GM18499 (cell line): Measurements from ENCODE around the gene ATG2A.
A peak's percentile ranks its signal among the peaks of the same experiment; 100 is the strongest.

Source experiments
- ATAC-seq: cut with Tn5 transposase; IDR thresholded peaks from one replicate; pipeline ENCODE4 v1.9.1; 2021; ENCODE audit warnings: moderate number of reproducible peaks; ENCODE audit not compliant: insufficient read depth, unreplicated experiment

Gene ATG2A

GRCh38 chr11:64859542-64860414 is 57.2 kb downstream of the ATG2A start:
- peak; percentile 45 for ATAC-seq

DNA sequence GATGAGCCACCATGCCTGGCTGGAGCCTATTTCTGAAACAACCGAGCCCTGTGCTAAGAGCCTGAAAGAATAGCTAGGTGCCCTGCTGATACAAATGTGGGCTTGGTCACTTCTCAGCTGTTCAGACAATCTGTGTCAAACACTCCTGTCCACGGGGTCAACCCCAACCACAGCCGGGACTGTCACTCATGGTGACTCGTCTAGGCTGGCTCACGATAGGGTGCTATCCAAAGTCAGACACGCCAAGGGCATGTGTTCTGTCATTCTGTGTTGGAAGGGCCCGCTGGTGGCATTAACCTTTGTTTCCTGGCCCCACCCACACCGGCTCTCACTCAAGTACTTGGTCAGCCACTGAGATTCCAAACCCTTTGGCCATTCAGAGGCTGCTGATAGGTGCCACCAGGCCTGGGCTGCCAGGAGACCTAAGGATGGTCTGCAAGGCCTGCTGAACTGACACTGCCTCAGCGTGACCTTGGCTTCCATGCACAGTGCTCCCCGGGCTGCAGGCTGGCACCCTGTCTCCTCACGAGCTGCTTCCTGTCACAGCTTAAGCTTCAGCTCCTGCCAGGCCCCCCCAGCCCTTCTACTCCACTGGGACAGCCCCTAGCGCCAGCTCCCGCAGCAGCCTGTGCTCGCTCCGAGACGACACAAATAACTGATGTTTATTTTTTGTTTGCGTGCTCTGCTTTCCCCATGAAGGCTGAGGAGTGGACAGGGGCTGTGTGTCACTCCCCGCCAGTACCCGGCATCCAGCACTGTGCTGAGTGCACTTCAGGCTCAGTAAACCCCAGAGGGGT is 58.3 kb downstream of the ATG2A start:
- ATAC-seq: peak; percentile 10

DNA sequence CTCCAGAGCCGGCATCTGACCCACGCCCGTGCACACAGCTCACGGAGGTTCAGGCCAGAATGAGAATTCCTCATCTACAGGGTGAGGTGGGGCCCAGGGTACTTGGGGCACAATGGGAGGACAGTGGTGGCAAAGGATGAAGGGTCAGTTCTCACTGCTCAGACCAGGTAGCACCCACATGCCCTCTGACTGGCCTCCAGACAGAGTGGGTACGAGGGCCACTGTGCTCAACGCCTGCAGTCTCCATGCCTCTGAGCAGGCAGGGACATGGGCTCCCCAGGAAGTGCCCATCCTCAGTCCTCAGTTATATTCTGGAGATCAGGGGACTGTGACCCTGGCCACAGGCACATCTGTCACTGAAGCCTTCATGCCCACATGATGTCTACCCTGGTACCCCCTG is 59.5 kb downstream of the ATG2A start:
- no peak for ATAC-seq

- ATAC-seq: no peak
These were observed 60.4 kb downstream of the ATG2A start for GRCh38 chr11:64856382-64857227.

DNA sequence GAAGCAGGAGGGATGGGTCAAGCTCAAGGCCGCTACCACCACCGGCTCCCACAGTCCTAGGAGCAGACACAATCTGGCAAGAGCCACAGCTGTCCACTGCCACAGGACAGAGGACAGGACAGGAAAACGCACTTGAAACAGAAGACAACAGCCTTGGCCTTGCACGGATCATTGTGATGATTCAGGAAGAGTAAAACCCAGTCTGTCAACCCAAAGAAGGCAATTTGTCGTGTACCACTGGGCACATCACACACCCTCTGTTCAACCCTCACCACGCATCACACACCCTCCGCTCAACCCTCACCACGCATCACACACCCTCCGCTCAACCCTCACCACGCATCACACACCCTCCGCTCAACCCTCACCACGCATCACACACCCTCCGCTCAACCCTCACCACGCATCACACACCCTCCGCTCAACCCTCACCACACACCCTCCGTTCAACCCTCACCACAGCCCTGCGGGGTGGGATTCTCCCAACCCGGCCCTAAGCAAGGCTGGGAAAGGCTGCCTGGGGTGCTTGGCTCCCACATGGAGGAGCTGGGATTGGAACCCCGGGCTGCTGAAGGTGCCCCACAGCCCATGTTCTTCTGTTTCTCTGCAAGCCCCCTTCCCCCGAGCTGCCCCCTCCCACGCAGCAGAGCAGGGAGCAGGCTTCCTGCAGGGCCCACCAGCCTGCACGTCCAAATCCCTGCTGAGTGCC is 61.3 kb downstream of the ATG2A start:
- no peak for ATAC-seq

DNA sequence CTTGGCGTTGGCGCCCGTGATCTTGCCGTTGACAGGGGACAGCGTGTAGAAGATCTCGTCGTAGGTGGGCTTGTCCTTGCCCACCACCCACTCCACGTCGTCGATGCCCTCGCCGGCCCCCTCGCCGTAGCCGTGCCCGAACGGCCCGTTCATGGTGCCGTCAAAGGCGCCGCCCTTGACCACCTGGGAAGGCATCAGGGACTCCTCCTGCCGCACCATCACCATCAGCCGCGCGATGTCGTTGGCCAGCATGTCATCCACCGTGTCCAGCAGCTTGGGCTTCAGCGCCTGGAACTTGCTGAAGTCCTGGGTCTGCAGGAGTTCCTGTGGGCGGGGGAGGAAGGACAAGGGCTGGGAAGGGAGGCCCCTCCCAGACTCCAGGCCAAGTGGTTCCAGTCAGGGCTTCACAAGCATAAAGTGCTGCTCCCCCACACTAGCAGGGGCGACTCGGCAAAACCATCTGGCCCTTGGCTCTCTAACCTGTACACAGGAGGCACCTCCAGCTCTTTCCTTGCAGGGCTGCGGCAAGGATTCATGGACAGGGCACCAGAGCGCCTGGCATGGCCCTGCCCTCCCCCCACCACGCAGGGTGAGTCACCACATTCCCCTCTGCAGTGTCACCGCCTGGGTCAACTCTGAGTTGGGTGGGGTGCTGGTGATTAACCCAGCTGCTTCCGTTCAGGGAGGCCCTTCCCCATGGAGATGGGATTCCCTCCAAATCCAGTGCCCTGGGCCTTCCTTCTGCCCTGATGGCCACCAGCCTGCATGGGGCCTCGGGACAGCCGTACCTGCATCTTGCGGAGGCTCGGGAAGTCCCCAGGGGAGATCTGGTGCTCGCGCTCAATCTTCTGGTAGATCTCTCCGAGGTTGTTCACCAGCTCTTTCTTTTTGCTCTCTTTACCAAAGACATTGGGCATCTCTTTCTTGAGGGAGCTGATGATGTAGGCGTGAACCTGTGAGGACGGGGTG is 62.2 kb downstream of the ATG2A start:
- no peak for ATAC-seq

- no peak for ATAC-seq
These were observed 62.9 kb downstream of the ATG2A start for GRCh38 chr11:64854157-64854533.

GRCh38 chr11:64853709-64854108 is 63.3 kb downstream of the ATG2A start:
- ATAC-seq: no peak

DNA sequence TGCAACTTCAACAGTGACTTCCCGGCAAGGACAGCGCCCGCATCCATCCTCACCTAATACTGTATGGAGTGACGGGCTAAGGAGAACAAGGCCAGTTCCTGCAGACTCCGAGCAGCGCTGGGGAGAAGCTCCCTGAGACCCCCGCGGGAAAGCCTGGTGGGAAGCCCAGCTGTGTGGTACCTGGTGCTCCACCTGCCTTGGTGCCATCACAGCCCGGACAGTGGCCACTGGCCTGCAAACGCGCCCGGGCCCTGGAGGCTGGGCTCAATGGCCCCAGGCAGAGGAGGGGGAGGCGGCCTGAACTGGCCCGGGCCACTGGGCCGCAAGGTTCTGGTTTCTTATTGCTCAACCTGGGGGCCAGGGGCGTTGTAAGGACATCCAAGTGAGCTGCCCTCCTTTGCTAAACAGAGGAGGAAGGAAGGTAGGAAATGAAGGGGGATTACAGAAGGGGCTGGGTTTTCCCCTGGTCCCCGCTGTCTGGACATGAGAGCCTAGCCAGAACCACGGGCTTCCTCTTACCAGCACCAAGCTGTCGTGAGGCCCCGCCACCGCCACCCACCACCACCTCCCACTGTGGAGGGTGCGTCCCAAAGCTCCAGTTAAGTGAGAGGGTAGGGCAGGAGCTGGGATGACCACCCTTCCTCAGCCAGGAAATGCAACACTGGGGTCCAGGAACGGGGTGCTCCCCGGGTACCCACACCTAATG is 64.1 kb downstream of the ATG2A start:
- ATAC-seq: no peak

GRCh38 chr11:64851831-64852351 is 65.1 kb downstream of the ATG2A start:
- no peak for ATAC-seq

GRCh38 chr11:64850979-64851567 is 65.9 kb downstream of the ATG2A start:
- peak; percentile 45 for ATAC-seq

GRCh38 chr11:64849598-64850356 is 67.2 kb downstream of the ATG2A start:
- no peak for ATAC-seq

DNA sequence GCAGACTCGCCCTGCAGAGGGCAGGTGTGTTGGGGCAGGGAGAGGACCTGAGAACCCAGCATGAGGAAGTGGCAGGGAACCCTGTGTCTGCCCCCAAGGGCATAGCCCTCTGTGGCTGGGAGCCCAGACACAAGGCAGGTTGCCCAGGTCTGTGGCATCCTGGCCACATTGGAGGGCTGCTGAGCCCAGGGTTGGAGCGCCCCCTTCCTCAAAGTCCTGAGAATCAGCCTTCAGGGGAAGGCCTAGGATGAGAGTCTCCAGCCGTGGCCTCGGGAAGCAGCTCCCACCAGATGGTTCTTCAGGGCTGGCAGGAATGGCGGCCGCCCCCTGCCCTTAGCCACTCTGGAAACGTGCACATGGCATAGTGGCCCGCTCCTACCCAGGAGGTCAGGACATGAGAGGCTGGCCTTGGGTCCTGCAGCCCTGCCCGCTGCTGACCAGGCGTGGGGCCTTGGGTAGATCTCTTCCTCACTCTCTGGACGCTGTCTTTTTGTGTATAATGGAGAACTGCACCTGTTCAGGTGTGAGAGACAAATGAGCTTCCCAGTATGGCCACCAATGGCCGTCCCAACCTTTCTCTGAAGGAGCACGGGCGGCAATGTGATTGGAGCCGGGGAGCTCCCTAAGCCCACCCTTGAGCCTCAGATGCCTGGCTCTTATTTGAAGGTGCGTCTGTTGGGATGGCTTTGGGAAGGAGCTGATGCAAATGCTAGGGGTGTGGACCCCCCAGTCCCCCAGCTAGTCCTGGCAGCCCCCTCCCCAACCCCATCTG is 68.0 kb downstream of the ATG2A start:
- ATAC-seq: no peak

GRCh38 chr11:64848214-64848825 is 68.7 kb downstream of the ATG2A start:
- no peak for ATAC-seq

GRCh38 chr11:64846998-64847666 is 69.9 kb downstream of the ATG2A start:
- no peak for ATAC-seq
